OCI-LY1 (cell line): ENCODE results near the gene BRD4.

Source experiments
- H2AFZ ChIP-seq: fragments of 200-600 bp; sonication (generic), shearing (Covaris generic); 2 replicates; pipeline ENCODE4 v1.6.0; 2014; ENCODE audit warnings: antibody characterized with exemption, mild to moderate bottlenecking, low read length
- H3F3A ChIP-seq: fragments of 200-600 bp; sonication (generic), shearing (Covaris generic); 2 replicates; pipeline ENCODE4 v1.6.0; 2014; ENCODE audit warnings: mild to moderate bottlenecking, antibody characterized with exemption, low read length, moderate library complexity; ENCODE audit not compliant: insufficient read depth
- H3K27ac ChIP-seq: fragments of 200-600 bp; sonication (generic); 2 replicates; pipeline ENCODE4 v1.5.1; 2014; ENCODE audit warnings: low read length, mixed run types, mild to moderate bottlenecking, low read depth; ENCODE audit not compliant: poor library complexity, severe bottlenecking
- H3K27me3 ChIP-seq: fragments of 200-600 bp; sonication (generic); 2 replicates; pipeline ENCODE4 v1.6.0; 2014; ENCODE audit warnings: antibody characterized with exemption, mild to moderate bottlenecking, low read length, moderate library complexity; ENCODE audit not compliant: insufficient read depth
- H3K36me3 ChIP-seq: fragments of 200-600 bp; sonication (generic); 2 replicates; pipeline ENCODE4 v1.6.1; 2014; ENCODE audit warnings: mild to moderate bottlenecking, antibody characterized with exemption, low read length, moderate library complexity, mixed read lengths; ENCODE audit not compliant: insufficient read depth
- H3K4me1 ChIP-seq: fragments of 200-600 bp; sonication (generic); 2 replicates; pipeline ENCODE4 v1.5.1; 2014; ENCODE audit warnings: mild to moderate bottlenecking, low read length, moderate library complexity; ENCODE audit not compliant: insufficient read depth, severe bottlenecking
- H3K4me2 ChIP-seq: fragments of 200-600 bp; sonication (generic), shearing (Covaris generic); 2 replicates; pipeline ENCODE4 v1.6.1; 2014; ENCODE audit warnings: low read length
- H3K4me3 ChIP-seq: fragments of 200-600 bp; sonication (generic); 2 replicates; pipeline ENCODE4 v1.5.1; 2014; ENCODE audit warnings: low read length, low read depth, mild to moderate bottlenecking, mixed read lengths; ENCODE audit not compliant: poor library complexity, severe bottlenecking
- H3K79me2 ChIP-seq: fragments of 200-600 bp; shearing (Covaris generic); 2 replicates; pipeline ENCODE4 v1.6.1; 2016; ENCODE audit warnings: mixed run types, low read length, mixed read lengths; ENCODE audit not compliant: insufficient read depth
- H3K9ac ChIP-seq: fragments of 200-600 bp; sonication (generic), shearing (Covaris generic); 2 replicates; pipeline ENCODE4 v1.6.1; 2014; ENCODE audit warnings: mild to moderate bottlenecking, low read length, mixed read lengths
- H3K9me2 ChIP-seq: fragments of 200-600 bp; sonication (generic), shearing (Covaris generic); 2 replicates; pipeline ENCODE4 v1.6.1; 2014; ENCODE audit warnings: low read depth, mild to moderate bottlenecking, low read length, mixed read lengths
- H3K9me3 ChIP-seq: fragments of 200-600 bp; shearing (Covaris generic); 2 replicates; pipeline ENCODE4 v1.6.1; 2014; ENCODE audit warnings: low read length, mixed read lengths
- H4K20me1 ChIP-seq: fragments of 200-600 bp; sonication (generic), shearing (Covaris generic); 2 replicates; pipeline ENCODE4 v1.6.0; 2016; ENCODE audit warnings: mild to moderate bottlenecking, low read length; ENCODE audit not compliant: insufficient read depth
- CTCF ChIP-seq: fragments of 200-600 bp; sonication (generic), shearing (Covaris generic); IDR thresholded peaks from 2 replicates; pipeline ENCODE4 v1.5.1; 2017; ENCODE audit warnings: mild to moderate bottlenecking, antibody characterized with exemption, low read length, moderate library complexity, mixed read lengths
- EZH2 ChIP-seq: fragments of 200-600 bp; sonication (generic), shearing (Covaris generic); IDR thresholded peaks from 2 replicates; pipeline ENCODE4 v1.8.0; 2017; ENCODE audit warnings: borderline replicate concordance, mixed run types, mild to moderate bottlenecking, antibody characterized with exemption, low read length, moderate library complexity, mixed read lengths

BRD4 gene

GRCh38 chr19:15292140-15292539, 40.2 kb downstream of the BRD4 start:
- no peaks in the 10 kb centered on the region for H4K20me1 ChIP-seq
- peak overlapping the region; percentile 46 for H3K4me2 ChIP-seq
- H2AFZ ChIP-seq, result no peak overlapping the region
- H3F3A ChIP-seq, result no peaks in the 10 kb centered on the region
- H3K27me3 ChIP-seq, result no peaks in the 10 kb centered on the region
- H3K4me1 ChIP-seq, result peaks cover 91% of the 10 kb centered on the region
- TF ChIP-seq CTCF (no peak), EZH2 (no peak)
- no peak overlapping the region; the same call in 1 of the 2 replicates for H3K9ac ChIP-seq
- peak overlapping the region; percentile 85 for H3K27ac ChIP-seq
- H3K4me3 ChIP-seq, result peak overlapping the region; percentile 17
- no peaks in the 10 kb centered on the region for H3K9me3 ChIP-seq
- peaks cover 17% of the 10 kb centered on the region for H3K36me3 ChIP-seq
- no peaks in the 10 kb centered on the region for H3K9me2 ChIP-seq
- peaks cover 93% of the 10 kb centered on the region for H3K79me2 ChIP-seq

- TF ChIP-seq EZH2, result no peak
- no peak for TF ChIP-seq CTCF
- Histone ChIP-seq H3K27ac (peak overlapping the region; percentile 85), H3K4me3 (peak overlapping the region; percentile 17), H3F3A (no peaks in the 10 kb centered on the region), H3K4me1 (peaks cover 91% of the 10 kb centered on the region), H4K20me1 (no peaks in the 10 kb centered on the region), H3K79me2 (peaks cover 93% of the 10 kb centered on the region), H3K9ac (peak overlapping the region; percentile 19; the same call in 1 of the 2 replicates), H3K27me3 (no peaks in the 10 kb centered on the region), H2AFZ (no peak overlapping the region), H3K4me2 (peak overlapping the region; percentile 46), H3K9me2 (no peaks in the 10 kb centered on the region), H3K9me3 (no peaks in the 10 kb centered on the region), H3K36me3 (peaks cover 13% of the 10 kb centered on the region)
Measured at GRCh38 chr19:15291548-15292021, 40.8 kb downstream of the BRD4 start.

GRCh38 chr19:15291089-15291488, 41.2 kb downstream of the BRD4 start:
- H3K79me2 ChIP-seq, result peaks cover 93% of the 10 kb centered on the region
- no peaks in the 10 kb centered on the region for H3K9me2 ChIP-seq
- H3K27me3 ChIP-seq, result no peaks in the 10 kb centered on the region
- TF ChIP-seq CTCF (no peak), EZH2 (no peak)
- peaks cover 94% of the 10 kb centered on the region for H3K4me1 ChIP-seq
- no peaks in the 10 kb centered on the region for H3K9me3 ChIP-seq
- H3K4me3 ChIP-seq, result peak overlapping the region; percentile 4
- H2AFZ ChIP-seq, result no peak overlapping the region
- H3K9ac ChIP-seq, result peak overlapping the region; percentile 19; the same call in 1 of the 2 replicates
- H3K27ac ChIP-seq, result peak overlapping the region; percentile 85
- peak overlapping the region; percentile 46; the same call in 1 of the 2 replicates for H3K4me2 ChIP-seq
- H3K36me3 ChIP-seq, result peaks cover 8% of the 10 kb centered on the region
- H3F3A ChIP-seq, result no peaks in the 10 kb centered on the region
- no peaks in the 10 kb centered on the region for H4K20me1 ChIP-seq
